ENCODE data around the gene MAGI1.

DNA sequence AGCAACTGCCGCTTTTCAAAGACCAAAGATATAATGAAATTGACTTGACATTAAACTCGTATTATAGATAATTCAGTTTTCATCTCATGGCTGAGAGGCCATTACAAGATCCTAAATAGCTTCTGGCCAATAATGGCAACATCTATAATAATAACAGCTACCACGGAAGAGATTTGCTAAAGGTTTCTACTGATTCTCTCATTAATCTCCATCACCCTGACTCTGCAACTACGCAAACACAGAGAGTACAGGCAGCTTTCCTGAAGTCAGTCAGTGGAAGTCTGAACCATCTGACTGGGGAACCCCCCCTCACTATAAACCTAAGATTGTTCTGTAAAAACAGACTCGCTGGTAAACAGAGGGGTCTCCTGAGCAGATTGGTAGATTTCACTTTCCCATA, 257.1 kb downstream of the MAGI1 start:
- TF ChIP-seq, protein P1, sequence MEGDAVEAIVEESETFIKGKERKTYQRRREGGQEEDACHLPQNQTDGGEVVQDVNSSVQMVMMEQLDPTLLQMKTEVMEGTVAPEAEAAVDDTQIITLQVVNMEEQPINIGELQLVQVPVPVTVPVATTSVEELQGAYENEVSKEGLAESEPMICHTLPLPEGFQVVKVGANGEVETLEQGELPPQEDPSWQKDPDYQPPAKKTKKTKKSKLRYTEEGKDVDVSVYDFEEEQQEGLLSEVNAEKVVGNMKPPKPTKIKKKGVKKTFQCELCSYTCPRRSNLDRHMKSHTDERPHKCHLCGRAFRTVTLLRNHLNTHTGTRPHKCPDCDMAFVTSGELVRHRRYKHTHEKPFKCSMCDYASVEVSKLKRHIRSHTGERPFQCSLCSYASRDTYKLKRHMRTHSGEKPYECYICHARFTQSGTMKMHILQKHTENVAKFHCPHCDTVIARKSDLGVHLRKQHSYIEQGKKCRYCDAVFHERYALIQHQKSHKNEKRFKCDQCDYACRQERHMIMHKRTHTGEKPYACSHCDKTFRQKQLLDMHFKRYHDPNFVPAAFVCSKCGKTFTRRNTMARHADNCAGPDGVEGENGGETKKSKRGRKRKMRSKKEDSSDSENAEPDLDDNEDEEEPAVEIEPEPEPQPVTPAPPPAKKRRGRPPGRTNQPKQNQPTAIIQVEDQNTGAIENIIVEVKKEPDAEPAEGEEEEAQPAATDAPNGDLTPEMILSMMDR (IDR thresholded peaks at IDR 0.05): no peak
- no peak for TF ChIP-seq TEAD4 (IDR thresholded peaks at IDR 0.05; ENCODE audit: borderline replicate concordance, insufficient read depth)
- no peak for TF ChIP-seq MXI1 (IDR thresholded peaks at IDR 0.05; ENCODE audit: low read depth, low read length)
- TF ChIP-seq RCOR1 (IDR thresholded peaks at IDR 0.05; ENCODE audit: low read length): no peak
- no peak for TF ChIP-seq SIN3A (IDR thresholded peaks at IDR 0.05; ENCODE audit: borderline replicate concordance, low read depth, low read length)
- no peak for TF ChIP-seq JUND (IDR thresholded peaks at IDR 0.05)

Data from SK-N-SH (cell line).